Sigmoid colon (tissue), 7 donors: Measurements from ENCODE around the gene ABHD12. TPM values are rescaled to one million over a fixed set of nuclear protein-coding genes. Genes with fewer than 3 reads are reported as not detected.

ENCODE experiments used
- DNase-seq: peaks from one replicate; pipeline ENCODE4 v3.0.0-alpha.2; 2019
- H3K27ac ChIP-seq, 4 donors: fragments of 200-600 bp; sonication (generic); one replicate each; pipeline ENCODE4 v1.5.1; 2016 to 2019; ENCODE audit warnings: mild to moderate bottlenecking in 1 of 4
- H3K27me3 ChIP-seq, 3 donors: fragments of 200-600 bp; sonication (generic); one replicate each; pipeline ENCODE4 v1.5.1; 2019; ENCODE audit warnings: mild to moderate bottlenecking in 1 of 3
- H3K36me3 ChIP-seq, 4 donors: fragments of 200-600 bp; sonication (generic); one replicate each; pipeline ENCODE4 v1.5.1; 2016 to 2019
- H3K4me1 ChIP-seq, 4 donors: fragments of 200-600 bp; sonication (generic); one replicate each; pipeline ENCODE4 v1.5.1; 2017 to 2019
- H3K4me3 ChIP-seq, 4 donors: fragments of 200-600 bp; sonication (generic); one replicate each; pipeline ENCODE4 v1.5.1; 2017 to 2019; ENCODE audit warnings: mild to moderate bottlenecking in 2 of 4, moderate library complexity in 1 of 4
- H3K9me3 ChIP-seq, 4 donors: fragments of 200-600 bp in 3 of 4; sonication (generic) in 3 of 4; one replicate each; pipeline versions ENCODE4 v1.5.1 to v1.6.1; 2013 to 2019
- CTCF ChIP-seq, 4 experiments: fragments of 450-650 bp in 3 of 4; fragments of 200-600 bp in 1 of 4; IDR thresholded peaks; one replicate each; pipeline ENCODE4 v1.5.1; 2016 to 2019; ENCODE audit warnings: antibody characterized with exemption in 4 of 4, mild to moderate bottlenecking in 3 of 4, moderate library complexity in 2 of 4
- EP300 ChIP-seq, 4 donors: sonication (generic); formaldehyde crosslinking; IDR thresholded peaks; one replicate each; pipeline ENCODE4 v1.6.1; 2017; ENCODE audit warnings: antibody characterized with exemption in 4 of 4
- POLR2A ChIP-seq, 2 donors: fragments of 450-650 bp; IDR thresholded peaks; one replicate each; pipeline ENCODE4 v1.6.1; 2016; ENCODE audit warnings: antibody characterized with exemption in 2 of 2, mild to moderate bottlenecking in 2 of 2, moderate library complexity in 2 of 2
- POLR2AphosphoS5 ChIP-seq, 4 donors: sonication (generic); formaldehyde crosslinking; IDR thresholded peaks; one replicate each; pipeline ENCODE4 v1.6.1; 2017; ENCODE audit warnings: antibody characterized with exemption in 4 of 4
- WGBS, 2 donors: extraction: QIAGEN DNeasy Blood & Tissue Kit; methylation state at CpG; one replicate each; pipeline ENCODE4 v1.1.7; 2013; 5-methylcytosine and 5-hydroxymethylcytosine counted together
- intact Hi-C: fragments of 100-400 bp; cut with DNase I; formaldehyde crosslinking; loops from one replicate; pipeline ENCODE4 v1.15.1; 2023
- polyA plus RNA-seq, 3 donors: library from polyadenylated mRNA; stranded (reverse); fragments of 200-250 nt; gene quantifications; one replicate each; pipeline ENCODE4 v1.2.3, GENCODE V29; 2013
- total RNA-seq, 4 donors: library from RNA; depleted of rRNA; stranded (reverse); fragments of >200 nt; gene quantifications; one replicate each; pipeline ENCODE4 v1.1.0, GENCODE V29; 2016
- donor health status: healthy with polysubstance abuse.
- donor health status: Bipolar disorder and iron deficiency.
- donor health status: healthy.

Gene ABHD12
- total RNA-seq, result 10 to 100 TPM; 18.9 to 39.6 (median 34.9) TPM
- polyA plus RNA-seq, result 10 to 100 TPM; 27.0 to 49.0 (median 35.7) TPM

DNA sequence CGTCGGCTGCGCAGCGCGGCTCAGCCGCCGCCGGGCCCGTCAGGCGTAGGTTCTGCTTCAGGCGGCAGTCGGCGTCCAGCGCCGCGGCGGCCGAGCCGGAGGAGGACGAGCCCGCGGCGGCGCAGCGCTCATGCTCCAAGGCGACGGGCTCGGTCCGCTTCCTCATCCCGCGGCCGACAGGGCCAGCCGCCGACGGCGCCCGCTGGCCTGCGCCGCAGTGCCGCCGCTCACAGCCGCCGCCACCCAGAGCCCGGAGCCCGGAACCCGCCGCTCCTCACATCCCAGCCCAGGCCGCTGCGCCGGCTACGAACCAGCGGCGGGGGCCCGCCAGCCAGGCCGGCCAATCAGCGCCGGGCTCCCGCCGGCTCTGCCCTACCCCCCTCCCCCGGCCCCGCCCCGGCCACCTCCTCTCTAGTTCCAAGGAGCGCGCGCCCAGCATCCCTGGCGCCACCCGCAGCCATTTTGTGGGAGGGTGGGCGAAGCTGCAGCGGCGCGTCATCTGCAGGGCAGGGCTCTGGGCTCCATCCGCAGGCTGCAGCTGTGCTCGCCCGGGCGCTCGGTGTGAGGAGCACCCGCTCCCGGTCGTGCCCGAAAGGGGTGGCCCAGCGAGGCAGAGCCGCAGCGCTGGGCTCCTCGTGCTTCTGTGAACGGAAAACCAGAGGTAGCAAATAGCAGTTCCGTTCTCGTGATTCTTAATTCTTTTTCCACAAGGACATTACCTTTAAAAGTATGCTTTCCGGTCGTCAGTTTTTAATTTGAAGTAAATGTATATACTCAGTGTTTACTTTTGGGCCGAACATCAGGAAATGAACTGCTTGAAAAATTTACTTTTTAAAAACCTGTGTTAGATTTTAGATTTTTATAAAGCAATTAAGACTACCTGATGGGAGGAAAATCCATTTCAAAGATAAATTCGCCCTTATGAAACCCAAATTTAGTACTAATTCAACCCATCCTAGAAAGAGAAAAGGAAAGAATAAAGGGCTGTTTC is at the start of gene ABHD12:
Gene ABHD12, minus strand, starts transcription at position 298 of the 991 bp plus-strand sequence. Its CDS starts 132 bp downstream, at position 166.
- Histone ChIP-seq H3K4me1 (peaks cover 0 to 17% (median 13%) of the 10 kb centered on the region in 4 donors), H3K27ac (peak within 1 kb of the TSS; percentile 90 to 97 (median 94)), H3K27me3 (no peaks in the 10 kb centered on the region), H3K36me3 (no peaks in the 10 kb centered on the region), H3K9me3 (no peaks in the 10 kb centered on the region), H3K4me3 (peak within 1 kb of the TSS; percentile 71 to 95 (median 76))
- 0 to 1% methylated on average over 91 of the region's 91 CpGs for WGBS, 2 donors
- intact Hi-C loops, result loop anchor here (2.0 to 5.0 kb wide), 4 partner anchors 80 to 324 kb away; partner anchors contain the start of genes ENTPD6 and PYGB
- peak; percentile 67 to 87 (median 86) for TF ChIP-seq POLR2AphosphoS5 (IDR thresholded peaks at IDR 0.05)
- TF ChIP-seq EP300 (IDR thresholded peaks at IDR 0.05), result no peak
- no peak for TF ChIP-seq CTCF (IDR thresholded peaks at IDR 0.05)
- TF ChIP-seq POLR2A (IDR thresholded peaks at IDR 0.05), result peak; percentile 22 to 70
- DNase-seq, result peak; percentile 98

DNA sequence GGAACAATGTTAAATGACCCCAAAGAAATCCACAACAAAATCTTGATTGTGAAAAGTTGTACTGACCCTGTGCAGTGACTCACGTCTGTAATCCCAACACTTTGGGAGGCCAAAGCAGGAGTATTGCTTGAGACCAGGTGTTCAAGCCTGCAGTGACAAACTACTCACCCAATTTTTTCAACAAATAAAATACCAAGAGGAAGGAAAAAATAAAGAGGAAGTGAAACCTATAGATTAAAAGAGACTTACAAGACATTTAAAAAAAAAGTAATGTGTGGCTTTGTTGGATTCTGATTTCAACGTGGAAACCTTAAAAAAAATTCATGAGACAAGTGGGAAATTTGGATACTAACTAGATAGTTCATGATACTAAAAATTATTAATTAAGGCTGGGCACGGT is 48.7 kb upstream of the ABHD12 start:
- H3K36me3 ChIP-seq, result no peaks in the 10 kb centered on the region
- no peak overlapping the region for H3K4me3 ChIP-seq
- H3K9me3 ChIP-seq, result no peaks in the 10 kb centered on the region
- DNase-seq, result no peak
- peaks cover 0 to 4% (median 0%) of the 10 kb centered on the region in 4 donors for H3K4me1 ChIP-seq
- intact Hi-C loops, result no loop called here
- H3K27me3 ChIP-seq, result no peaks in the 10 kb centered on the region
- 62 to 76% methylated on average over 3 of the region's 3 CpGs for WGBS, 2 donors
- no peak overlapping the region for H3K27ac ChIP-seq
- TF ChIP-seq CTCF (IDR thresholded peaks at IDR 0.05) (no peak), EP300 (IDR thresholded peaks at IDR 0.05) (no peak), POLR2A (IDR thresholded peaks at IDR 0.05) (no peak)

- no peak for DNase-seq
- Histone ChIP-seq H3K36me3 (no peaks in the 10 kb centered on the region), H3K4me3 (no peak overlapping the region), H3K27ac (no peak overlapping the region), H3K9me3 (no peaks in the 10 kb centered on the region), H3K27me3 (no peaks in the 10 kb centered on the region), H3K4me1 (peaks cover 0 to 4% (median 0%) of the 10 kb centered on the region in 4 donors)
- 74 to 75% methylated on average over 4 of the region's 4 CpGs for WGBS, 2 donors
- intact Hi-C loops, result no loop called here
- TF ChIP-seq POLR2AphosphoS5 (IDR thresholded peaks at IDR 0.05) (no peak), POLR2A (IDR thresholded peaks at IDR 0.05) (no peak), EP300 (IDR thresholded peaks at IDR 0.05) (no peak), CTCF (IDR thresholded peaks at IDR 0.05) (no peak)
These were observed 46.5 kb upstream of the ABHD12 start for GRCh38 chr20:25437153-25437581.

DNA sequence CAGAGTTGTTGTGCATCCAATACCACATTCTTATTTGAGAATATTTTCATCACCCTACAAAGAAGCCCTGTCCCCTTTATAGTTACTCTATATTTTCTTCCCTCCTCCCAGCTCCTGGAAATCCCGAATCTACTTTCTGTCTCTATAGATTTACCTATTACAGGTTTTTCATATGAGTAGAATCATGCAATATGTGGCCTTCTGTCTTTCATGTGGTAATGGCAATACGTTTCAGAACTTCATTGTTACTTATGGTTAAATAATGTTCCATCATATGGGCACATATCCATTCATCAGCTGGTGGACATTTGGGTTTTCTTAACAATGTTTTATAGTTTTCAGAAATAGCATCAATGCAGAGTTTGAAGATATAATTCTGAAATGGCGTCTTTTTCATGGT is 33.9 kb upstream of the ABHD12 start:
- Histone ChIP-seq H3K4me3 (no peak overlapping the region), H3K36me3 (no peaks in the 10 kb centered on the region), H3K9me3 (no peaks in the 10 kb centered on the region), H3K4me1 (no peaks in the 10 kb centered on the region), H3K27ac (no peak overlapping the region), H3K27me3 (no peaks in the 10 kb centered on the region)
- TF ChIP-seq CTCF (IDR thresholded peaks at IDR 0.05) (no peak), POLR2AphosphoS5 (IDR thresholded peaks at IDR 0.05) (no peak), EP300 (IDR thresholded peaks at IDR 0.05) (no peak), POLR2A (IDR thresholded peaks at IDR 0.05) (no peak)
- DNase-seq, result no peak
- intact Hi-C loops, result no loop called here
- WGBS, 2 donors, result 91 to 93% methylated on average over 3 of the region's 3 CpGs
